GM19467 (cell line): ENCODE results near the gene BACE1-AS.

Experiments
- ATAC-seq: cut with Tn5 transposase; IDR thresholded peaks from one replicate; pipeline ENCODE4 v1.9.1; 2021; ENCODE audit warnings: mild to moderate bottlenecking, moderate library complexity; ENCODE audit not compliant: unreplicated experiment

Gene BACE1-AS

DNA sequence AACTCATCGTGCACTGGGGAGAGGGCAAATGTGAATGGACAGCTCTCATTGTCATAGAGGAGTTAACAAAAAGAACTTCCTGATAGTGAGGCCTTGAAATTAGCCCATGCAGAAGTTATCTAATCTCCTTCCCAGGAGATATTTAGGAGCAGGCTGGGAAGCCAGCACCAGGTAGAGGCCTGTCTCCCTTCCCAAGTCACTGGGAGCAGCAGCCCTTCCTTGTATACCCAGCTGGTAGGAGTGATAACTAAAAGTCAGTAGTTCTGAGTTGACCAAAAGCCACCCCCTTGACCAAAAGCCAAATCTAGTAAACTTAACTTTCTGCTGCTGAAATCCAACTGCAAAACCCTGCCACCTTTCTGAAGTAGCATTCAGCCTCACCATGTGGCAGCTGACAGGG, 1.4 kb upstream of the BACE1-AS start:
- ATAC-seq, result no peak

DNA sequence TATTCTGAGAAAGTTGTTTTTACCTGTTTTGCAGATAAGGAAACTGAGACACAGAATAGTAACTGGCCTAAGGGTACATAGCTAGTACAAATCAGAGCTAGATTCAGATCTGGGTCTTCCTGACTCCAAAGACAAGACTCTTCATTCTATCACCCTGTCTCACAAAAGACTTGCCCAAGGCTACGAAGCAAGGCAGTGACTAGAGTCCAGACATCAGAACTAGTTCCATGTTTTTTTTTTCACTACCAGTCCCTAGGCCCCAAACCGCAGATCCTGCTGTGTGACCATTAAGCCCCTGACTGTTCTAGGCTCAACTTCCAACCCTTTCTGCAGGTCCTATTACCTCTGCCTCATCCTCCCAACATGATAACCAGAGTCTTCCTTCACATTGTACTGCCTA, 1.5 kb downstream of the BACE1-AS start:
- ATAC-seq, result no peak

DNA sequence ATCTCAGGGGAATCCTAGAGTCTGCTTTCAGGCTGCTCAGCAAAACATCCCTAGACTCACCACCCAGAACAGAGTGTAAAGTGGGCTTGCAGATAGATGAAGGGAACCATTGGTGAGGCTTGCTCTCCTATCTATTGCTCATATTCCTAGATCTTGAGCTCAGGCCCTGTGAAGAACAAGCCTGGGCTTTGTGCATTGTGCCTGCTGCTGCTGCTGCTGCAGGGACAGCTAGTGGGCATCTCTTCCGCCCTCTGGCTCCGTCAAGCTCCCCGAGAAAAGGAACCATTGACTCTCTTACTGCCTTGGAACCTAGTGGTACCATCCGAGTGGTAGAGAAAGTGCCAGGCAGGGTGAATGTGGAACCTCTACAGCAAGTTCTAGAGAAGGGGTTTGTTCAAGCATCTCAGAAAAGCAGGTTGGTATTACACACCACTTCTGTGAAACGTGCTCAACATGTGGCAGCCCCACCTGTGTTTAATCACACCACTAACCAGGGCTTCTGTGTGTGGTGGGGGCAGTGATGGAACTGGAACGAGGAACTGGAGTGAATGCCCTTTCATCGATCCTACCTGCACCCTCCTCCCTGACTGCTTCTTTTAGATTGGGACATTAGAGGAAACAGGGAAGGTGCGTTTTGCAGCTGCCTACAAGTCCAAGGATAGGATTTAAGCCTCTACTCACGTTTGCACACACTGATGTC, 4.4 kb downstream of the BACE1-AS start:
- ATAC-seq, result no peak

DNA sequence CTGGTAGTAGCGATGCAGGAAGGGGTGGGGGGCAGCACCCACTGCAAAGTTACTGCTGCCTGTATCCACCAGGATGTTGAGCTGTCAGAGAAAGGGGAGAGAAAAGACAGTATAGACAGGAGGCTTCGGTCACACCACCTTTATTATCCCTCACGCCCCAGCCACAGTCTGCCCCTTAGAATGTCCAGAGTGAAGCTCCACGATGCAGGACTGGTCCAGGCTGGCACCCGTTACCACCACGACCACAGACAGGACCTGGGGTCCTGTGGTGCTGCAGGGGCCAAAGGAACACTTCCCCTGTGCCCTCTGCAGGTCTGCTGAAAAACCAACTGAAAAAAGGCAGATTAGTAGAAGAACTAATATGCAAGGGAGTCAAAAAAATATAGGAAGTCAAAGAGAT, 5.7 kb downstream of the BACE1-AS start:
- no peak for ATAC-seq

DNA sequence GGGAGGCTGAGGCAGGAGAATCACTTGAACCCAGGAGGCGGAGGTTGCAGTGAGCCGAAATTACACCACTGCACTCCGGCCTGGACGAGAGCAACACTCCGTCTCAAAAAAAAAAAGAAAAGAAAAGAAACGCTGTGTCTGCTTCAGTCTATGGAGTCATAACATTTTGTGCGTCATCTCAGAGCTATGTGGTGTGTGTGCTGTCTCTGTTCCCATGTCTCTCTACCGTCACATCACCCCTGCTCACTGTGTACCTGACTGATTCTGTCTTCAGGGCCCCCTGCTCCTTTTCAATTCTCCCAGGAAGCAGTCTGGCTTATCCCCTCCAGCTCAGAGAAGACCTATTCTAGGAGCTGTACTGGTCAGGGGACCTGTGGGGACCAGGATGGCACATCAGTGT, 7.0 kb downstream of the BACE1-AS start:
- no peak for ATAC-seq

DNA sequence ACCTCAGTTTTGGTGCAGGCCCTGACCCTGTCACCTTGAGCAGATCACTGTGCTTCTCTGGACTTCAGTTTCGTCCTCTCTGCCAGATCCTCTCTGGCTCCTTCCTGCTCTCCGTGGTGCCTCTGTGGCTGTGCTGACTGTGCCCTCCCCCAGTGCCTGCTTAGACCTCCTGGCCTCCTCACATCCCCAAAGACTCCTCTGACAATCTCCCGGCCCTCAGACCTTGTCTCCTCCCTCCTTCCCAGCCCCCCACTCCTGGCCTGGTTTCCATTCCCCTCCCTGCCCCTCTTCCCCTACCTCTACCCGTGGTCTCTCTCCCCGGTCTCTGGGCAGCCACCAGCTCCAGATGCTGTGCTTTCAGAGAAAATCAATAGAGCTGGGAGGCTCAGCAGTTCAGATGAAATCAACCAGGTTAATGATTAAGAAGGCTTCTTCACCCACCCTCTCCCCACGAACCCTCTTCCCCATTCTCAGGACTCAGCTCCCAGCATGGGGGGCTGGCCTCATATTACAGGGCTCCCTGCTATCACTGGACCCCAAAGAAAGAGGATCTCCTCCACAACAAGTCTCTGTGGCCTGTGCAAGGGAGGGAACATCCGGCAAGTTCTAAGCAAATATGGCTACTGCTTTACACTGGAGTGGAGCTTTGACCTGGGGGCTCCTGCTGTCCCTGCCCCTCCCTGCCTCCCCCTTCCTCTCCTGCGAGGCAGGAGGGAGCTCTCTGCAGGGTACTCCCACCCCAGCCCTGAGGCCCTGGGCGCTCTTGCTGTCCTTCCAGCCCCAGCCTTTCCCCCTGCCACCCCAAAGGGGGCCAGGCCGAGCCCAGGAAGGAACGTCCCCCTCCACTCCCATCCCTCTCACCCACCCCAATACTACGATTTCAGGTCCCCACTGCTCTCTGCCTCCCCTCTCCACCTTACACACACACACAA, 8.5 kb downstream of the BACE1-AS start:
- no peak for ATAC-seq

DNA sequence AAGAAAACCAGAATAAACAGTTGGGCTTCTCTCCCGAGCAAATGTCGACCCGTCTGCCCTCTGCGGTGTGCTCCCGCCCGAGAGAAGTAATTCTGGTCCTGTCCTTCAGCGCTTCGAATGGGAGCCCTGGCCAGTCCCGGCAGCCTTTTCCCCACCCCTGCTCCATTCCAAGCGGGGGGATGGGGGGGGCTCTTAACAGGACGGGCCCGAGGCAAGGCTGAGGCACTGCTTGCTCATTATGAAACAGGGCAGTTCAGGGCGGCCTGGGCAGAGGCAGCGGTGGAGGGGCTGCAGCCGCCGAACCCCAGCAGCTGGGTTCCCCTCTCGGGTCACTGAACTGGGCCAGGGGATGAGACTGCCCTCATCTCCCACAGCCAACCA, 9.1 kb downstream of the BACE1-AS start:
- no peak for ATAC-seq

DNA sequence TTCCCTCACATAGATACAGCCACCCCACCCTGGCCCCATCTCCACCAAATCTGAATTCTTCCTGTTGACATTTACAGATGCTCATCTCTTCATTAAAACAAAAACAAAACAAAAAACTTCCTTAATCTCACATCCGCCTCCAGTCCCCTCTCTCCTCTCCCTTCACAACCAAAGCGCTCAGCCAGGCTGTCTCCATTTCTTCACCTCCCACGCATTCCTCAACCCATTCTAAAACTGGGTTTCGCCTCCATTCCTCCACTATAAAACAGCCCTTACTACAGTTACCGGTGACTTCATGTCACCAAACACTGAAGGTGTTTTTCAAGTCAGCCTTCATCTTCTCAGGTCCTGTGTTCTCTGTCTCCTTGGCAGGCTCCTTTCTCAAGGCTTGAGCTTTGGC, 9.6 kb downstream of the BACE1-AS start:
- no peak for ATAC-seq

DNA sequence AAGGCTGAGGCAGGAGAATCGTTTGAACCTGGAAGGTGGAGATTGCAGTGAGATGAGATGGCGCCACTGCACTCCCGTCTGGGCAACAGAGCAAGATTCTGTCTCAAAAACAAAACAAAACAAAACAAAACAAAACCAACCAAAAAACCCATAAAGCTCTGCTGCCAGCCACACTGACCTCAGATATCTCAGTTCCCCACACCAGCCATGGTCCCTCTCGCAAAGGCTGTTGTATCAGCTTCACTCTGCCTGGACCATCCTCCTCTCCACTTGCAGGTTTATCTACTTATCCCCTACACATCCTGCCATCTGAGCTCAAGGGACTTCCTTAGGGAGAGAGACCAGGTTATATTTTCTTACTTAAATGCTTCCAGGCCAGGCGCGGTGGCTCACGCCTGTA, 11.1 kb downstream of the BACE1-AS start:
- ATAC-seq, result no peak

DNA sequence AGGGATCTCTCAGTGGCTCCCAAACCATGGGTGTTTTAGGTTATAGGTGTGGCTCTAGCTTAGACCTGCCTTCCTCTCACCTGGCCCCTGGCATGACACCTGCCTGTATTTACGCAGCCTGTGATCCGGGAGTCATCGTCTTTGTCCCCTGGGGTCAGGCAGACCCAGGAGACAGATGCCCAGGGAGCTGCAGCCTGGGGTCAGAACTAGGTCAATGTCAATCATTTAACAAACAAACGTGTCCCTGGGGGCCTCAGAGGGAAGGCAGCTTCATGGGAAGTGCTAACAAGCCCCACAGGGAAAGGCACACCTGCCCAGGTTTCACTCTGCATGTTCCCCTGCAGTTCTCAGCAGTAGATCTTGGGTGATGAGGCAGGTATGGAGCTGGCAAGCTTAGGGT, 12.0 kb downstream of the BACE1-AS start:
- no peak for ATAC-seq

DNA sequence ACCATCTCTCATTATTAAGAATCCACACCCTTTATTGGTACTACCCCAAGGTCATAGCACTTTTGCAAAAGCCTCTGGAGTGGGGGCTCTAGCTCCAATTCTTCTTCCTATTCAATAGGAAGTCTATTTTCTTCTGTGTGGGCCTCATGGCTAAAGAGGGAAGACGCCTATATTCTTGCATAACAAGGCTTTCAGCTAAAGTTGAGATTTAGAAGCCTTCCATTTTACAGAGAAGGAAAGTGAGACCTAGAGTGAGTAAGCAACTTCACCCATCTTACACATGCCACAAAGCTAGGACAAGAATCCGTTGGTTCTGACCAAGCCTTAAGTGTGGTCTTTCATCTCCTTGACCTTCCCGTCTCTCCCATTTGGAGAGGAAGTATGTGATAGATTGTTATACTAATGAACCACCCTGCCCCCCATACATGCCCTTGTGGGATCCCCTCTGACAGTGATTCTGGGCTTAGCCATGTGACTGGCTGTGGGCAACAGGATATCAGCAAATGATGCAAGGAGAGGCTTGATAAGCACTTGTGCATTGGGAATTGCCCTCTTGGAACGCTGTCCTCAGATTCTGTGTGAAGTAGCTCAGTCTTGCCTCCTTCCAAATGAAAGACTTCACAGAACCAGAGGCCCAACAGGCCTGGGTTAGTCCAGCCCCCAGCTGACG, 12.6 kb downstream of the BACE1-AS start:
- no peak for ATAC-seq

DNA sequence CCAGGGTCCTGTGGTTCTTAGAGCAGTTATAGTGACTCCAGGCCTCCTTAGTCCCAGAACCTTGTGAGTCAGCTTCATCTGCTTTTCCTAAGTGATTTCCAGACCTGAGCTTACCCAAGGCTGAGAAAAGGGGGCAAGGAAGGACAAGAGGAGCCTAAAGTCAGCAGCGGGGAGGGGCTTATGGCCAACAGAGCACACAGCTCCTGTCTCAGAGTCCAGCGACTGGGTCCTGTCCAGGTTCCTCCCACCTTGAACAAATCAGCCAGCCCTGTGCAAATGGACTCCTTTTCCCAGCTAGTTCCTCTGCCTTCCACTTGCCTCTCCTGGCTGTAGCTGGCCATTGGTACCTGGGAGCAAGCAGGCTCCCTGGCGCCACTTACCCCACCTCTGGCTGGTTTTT, 14.0 kb downstream of the BACE1-AS start:
- no peak for ATAC-seq

DNA sequence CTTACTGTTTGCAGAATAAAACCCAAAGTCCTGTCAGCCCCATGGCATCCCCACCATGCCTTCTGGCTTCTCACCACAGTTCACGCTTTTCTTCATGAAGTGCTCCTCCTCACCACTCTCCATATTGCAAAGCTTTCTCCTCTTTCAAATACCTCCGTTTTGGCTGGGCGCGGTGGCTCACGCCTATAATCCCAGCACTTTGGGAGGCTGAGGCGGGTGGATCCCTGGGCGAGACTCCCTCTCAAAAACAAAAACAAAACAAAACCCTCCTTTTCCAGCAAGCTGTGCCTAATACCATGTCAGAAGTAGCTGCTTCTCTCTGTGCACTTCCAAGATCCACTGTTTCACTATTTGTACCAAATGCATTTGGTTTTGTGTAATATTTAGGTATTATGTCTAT, 18.2 kb downstream of the BACE1-AS start:
- no peak for ATAC-seq

DNA sequence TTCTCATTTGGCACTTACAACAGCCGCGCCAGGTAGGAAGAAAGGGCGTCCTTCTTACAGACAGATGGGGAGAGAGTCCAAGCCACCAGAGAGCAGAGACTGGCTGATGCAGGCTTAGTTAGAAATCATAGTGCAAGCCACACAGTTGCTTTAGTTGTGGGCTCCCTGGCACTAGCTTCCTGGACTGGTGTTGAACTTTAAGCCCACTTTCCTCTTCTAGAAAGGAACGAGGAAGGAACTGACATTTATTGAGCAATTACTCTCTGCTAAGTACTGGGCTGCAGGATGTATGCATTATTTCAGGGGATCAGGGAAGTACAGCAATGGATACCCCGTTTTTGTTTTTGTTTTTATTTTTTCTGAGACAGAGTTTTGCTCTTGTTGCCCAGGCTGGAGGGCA, 21.9 kb downstream of the BACE1-AS start:
- ATAC-seq, result no peak

DNA sequence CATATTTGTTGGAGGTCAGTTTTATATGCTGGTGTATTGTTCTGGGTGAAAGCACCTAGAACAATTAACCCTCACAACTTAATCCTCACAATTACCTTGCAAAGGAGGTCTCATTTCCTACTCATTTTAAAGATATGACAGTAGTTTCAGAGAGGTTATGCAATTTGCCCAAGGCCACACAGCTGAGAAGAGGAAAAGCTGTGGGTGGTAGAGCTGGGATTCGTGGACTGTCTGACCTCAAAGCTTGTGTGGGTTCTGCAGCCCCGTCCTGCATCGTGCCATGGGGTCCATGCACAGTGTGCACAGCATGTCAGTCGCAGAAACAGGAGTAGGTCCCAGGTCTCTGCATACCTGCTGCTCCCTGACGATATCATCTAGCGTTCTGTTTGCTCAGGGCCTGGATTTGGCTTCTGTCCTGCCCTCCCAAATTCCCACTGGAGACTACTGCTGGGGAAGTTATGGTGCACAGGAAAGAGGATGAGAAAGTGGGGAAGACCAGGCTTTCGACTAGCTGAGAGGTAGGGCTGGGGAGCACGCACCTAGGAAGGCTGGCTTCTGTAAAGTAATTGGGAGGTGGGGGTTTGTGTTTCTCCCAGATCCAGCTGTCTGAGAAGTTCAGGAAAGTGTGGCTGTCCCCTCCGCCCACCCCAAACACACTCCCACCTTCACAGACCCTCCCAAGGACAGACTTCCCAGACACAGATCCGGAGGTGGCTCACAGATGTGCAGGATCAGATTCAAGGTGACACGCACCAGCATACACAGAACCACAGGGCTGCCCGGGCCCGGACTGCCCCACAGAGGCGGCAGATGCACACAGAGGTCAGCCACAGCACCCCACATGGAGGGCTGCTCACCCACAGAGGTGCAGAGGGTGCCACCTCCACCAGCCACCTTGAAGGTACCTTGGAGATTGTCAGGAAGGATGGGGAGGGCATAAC, 23.0 kb downstream of the BACE1-AS start:
- ATAC-seq, result no peak

DNA sequence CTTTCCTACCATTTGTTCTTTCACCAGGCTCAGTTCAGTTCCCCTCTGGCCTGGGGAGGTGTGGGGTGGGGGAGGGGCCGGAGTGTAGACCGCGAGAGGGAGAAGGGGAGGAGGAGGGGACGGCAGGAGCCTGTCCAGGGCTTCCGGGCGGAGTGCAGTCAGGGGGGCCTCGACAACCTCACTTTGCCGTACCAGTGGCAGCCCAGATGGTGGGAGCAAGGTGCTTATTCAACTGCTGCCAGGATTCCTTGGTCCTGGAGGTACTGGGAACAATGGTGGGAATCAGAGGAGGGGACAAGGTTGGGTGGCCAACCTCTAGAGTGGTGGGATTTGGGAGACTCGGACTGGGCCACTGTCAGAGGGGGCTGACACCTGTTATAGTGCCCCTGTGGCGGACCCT, 23.7 kb downstream of the BACE1-AS start:
- ATAC-seq, result no peak

DNA sequence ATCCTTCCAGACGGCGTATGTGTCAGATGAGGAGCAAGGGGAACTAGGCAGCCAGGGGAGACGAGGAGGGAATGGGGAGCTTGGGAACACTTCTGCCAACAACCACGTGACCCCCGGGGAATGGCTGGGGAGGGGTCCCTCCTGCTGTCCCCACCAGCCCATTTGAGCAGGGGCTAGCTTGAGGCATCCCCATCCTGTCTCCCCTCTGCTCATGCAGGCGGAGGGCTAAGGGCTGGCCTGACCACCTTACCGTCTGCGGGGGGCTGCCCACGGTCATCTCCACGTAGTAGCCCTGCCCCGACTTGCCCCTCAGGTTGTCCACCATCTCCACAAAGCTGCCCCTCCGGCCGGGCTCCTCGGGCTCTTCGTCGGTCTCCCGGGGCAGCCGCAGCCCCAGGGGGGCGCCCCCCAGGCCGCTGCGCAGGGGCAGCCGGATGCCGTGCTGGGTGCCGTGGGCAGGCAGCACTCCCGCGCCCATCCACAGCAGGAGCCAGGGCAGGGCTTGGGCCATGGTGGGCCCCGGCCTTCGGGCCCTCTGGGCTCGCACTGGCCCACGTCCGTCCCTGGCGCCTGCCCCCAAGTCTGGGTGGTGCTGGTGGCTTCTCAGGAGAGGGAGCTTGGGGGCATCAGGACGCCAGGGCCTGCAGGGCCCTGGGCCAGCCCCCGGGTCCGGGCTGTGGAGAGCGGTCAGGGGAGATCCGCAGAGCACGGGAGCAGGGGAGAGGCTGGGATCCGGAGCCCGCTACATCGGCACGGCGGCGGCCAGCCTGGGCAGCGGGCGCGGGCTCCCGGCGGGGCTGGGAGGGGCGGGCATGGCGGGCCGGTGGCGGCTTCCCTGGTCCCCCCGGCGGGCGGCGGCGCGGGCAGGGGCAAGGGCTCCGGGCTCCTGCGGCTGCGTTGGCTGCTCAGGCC, 24.4 kb downstream of the BACE1-AS start:
- ATAC-seq, result no peak

DNA sequence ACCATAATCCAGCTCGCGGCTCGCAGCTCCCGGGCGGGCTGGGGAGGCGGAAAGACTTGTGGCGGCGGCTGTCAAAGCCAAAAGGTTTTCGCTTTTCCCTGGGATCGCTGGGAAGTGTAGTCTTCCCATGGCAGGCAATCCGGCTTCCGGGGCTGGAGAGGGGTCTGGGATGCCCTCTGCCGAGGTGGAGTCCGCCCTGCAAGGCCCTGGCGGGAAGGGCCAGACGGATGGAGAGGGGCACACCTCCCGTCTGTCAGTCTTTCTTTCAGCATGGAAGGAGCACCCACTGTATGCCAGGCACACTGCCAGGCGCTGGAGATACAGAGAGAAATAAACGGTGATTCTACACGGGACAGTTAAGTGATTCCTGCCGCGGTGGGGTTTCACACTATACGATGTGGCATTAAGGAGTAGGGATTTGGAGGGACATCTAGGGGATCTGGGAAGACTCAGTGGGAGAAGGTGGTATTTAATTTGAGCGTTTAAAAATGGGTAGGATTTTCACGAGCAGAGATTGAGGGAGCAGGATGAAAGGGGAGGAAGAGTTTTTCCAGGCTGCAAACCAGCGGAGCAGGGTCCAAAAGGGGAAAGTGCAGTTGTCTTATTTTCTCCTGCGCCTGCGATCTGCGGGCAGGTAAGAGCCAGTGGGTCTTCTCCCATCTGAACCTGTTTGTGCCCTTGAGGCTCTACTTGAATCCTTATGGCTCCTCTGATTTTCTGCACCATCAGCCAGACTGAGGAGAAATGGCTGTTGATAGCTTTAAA, 25.2 kb downstream of the BACE1-AS start, which contains the start of gene BACE1:
BACE1 (minus strand) TSS at position 60 of the 765 bp plus-strand sequence. CDS start 461 bp downstream, outside the sequence.
- no peak for ATAC-seq

DNA sequence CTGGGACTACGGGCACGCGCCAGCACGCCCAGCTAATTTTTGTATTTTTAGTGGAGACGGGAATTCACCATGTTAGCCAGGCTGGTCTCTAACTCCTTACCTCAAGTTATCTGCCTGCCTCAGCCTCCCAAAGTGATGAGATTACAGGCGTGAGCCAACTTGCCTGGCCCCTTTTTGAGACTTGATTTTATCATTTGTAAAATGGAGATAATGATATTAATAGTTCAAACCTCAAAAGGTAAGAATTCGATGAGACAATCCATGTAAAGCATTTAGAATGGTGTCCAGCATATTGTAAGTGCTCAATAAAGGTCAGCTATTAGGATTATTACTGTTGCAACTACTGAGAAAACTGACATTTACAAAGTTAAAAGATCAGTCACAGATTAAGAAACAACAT, 27.6 kb downstream of the BACE1-AS start:
- no peak for ATAC-seq
